A549 (cell line): ENCODE results near the gene SYT8. TPM values are rescaled to one million over a fixed set of nuclear protein-coding genes. Genes with fewer than 3 reads are reported as not detected.
A peak's percentile ranks its signal among the peaks of the same experiment; 100 is the strongest.

ENCODE experiments used
- ATAC-seq, 2 experiments: fragments of 200-7000 bp in 1 of 2; fragments of >200 bp in 1 of 2; cut with Nextera tagmentation in 1 of 2; cut with Tn5 transposase in 1 of 2; 3 replicates each; pipeline versions ENCODE4 v1.8.0 to v1.9.1; 2018 to 2020; ENCODE audit warnings: mild to moderate bottlenecking in 1 of 2, moderate library complexity in 1 of 2
- CTCF ChIA-PET: fragments of 300-600 bp; sonication (Branson Sonifier 250); formaldehyde crosslinking; extraction: SDS; loops from one replicate; lab custom pipeline; 2021; ENCODE audit warnings: antibody characterized with exemption, inconsistent platforms; lab: Yijun Ruan, JAX
- POLR2A ChIA-PET: fragments of 350-600 bp; formaldehyde crosslinking; extraction: SDS; loops from one replicate; lab custom pipeline; 2021; ENCODE audit warnings: antibody characterized with exemption, inconsistent platforms; lab: Yijun Ruan, JAX
- DNase-seq, 2 experiments: peaks; one replicate each; pipeline versions ENCODE4 v3.0.0 to v3.0.0-alpha.2; 2011 to 2016; ENCODE audit warnings: low read depth in 1 of 2, low spot score in 1 of 2
- FAIRE-seq: peaks from 2 replicates; lab custom pipeline; 2011; peaks lifted over from hg19 to GRCh38; lab: Jason Lieb, UNC
- H3K27ac ChIP-seq, 2 experiments: fragments of >200 bp; sonication (Bioruptor Twin); formaldehyde crosslinking; 3 replicates each; pipeline ENCODE4 v1.5.1; 2016 to 2017
- H3K4me1 ChIP-seq: fragments of >200 bp; sonication (Bioruptor Twin); formaldehyde crosslinking; 3 replicates; pipeline ENCODE4 v1.6.1; 2016
- H3K4me2 ChIP-seq: fragments of >200 bp; sonication (Bioruptor Twin); formaldehyde crosslinking; 3 replicates; pipeline ENCODE4 v1.6.1; 2016
- H3K4me3 ChIP-seq: fragments of >200 bp; sonication (Bioruptor Twin); formaldehyde crosslinking; 3 replicates; pipeline ENCODE4 v1.5.1; 2016
- H3K9me3 ChIP-seq: fragments of >200 bp; sonication (Bioruptor Twin); formaldehyde crosslinking; 3 replicates; pipeline ENCODE4 v1.6.1; 2016
- CEBPB ChIP-seq, 2 experiments: fragments of >200 bp in 1 of 2; sonication (Bioruptor Twin) in 1 of 2; formaldehyde crosslinking in 1 of 2; IDR thresholded peaks; 2 replicates each; pipeline ENCODE4 v1.6.1; 2012 to 2016
- CHD2 ChIP-seq: fragments of 150-350 bp; IDR thresholded peaks from 2 replicates; pipeline ENCODE4 v1.6.1; 2014; ENCODE audit warnings: low read length; ENCODE audit not compliant: partially characterized antibody
- CHD4 ChIP-seq: fragments of 200-600 bp; sonication (generic); IDR thresholded peaks from 2 replicates; pipeline ENCODE4 v1.6.1; 2016; ENCODE audit warnings: antibody characterized with exemption, mild to moderate bottlenecking, borderline replicate concordance
- EHF ChIP-seq: fragments of 250-450 bp; sonication (Bioruptor Pico); IDR thresholded peaks from 2 replicates; pipeline ENCODE4 v1.5.0; 2020; ENCODE audit warnings: mild to moderate bottlenecking
- EHMT2 ChIP-seq: fragments of 200-600 bp; sonication (generic); IDR thresholded peaks from 2 replicates; pipeline ENCODE4 v1.6.1; 2016; ENCODE audit warnings: antibody characterized with exemption, low read depth, mild to moderate bottlenecking, moderate library complexity
- EP300 ChIP-seq, 2 experiments: fragments of >200 bp; sonication (Bioruptor Twin); formaldehyde crosslinking; IDR thresholded peaks; 2 replicates in 1 of 2; 3 replicates in 1 of 2; pipeline ENCODE4 v1.6.1; 2016 to 2017
- HOXA7 ChIP-seq: fragments of 250-450 bp; sonication (Bioruptor Pico); IDR thresholded peaks from 2 replicates; pipeline ENCODE4 v1.5.0; 2020; ENCODE audit warnings: mild to moderate bottlenecking, moderate library complexity
- JUN ChIP-seq, 2 experiments: fragments of >200 bp; sonication (Bioruptor Twin); formaldehyde crosslinking; IDR thresholded peaks; 2 replicates in 1 of 2; 3 replicates in 1 of 2; pipeline ENCODE4 v1.6.1; 2016 to 2017
- NPAS2 ChIP-seq: fragments of 250-450 bp; sonication (Bioruptor Pico); IDR thresholded peaks from 2 replicates; pipeline ENCODE4 v1.8.0; 2022; ENCODE audit warnings: mild to moderate bottlenecking, moderate library complexity, borderline replicate concordance
- PHF8 ChIP-seq: fragments of 200-600 bp; sonication (generic); IDR thresholded peaks from 2 replicates; pipeline ENCODE4 v1.6.1; 2016; ENCODE audit warnings: low read depth, mild to moderate bottlenecking, antibody characterized with exemption, moderate library complexity, borderline replicate concordance
- RAD21 ChIP-seq, 2 experiments: fragments of >200 bp in 1 of 2; sonication (Bioruptor Twin) in 1 of 2; formaldehyde crosslinking in 1 of 2; IDR thresholded peaks in 1 of 2; conservative IDR thresholded peaks in 1 of 2; 2 replicates in 1 of 2; 3 replicates in 1 of 2; pipeline ENCODE4 v1.6.1; 2012 to 2018; ENCODE audit warnings: inconsistent platforms in 1 of 2
- RARB ChIP-seq: fragments of 250-450 bp; sonication (Bioruptor Pico); IDR thresholded peaks from 2 replicates; pipeline ENCODE4 v1.8.0; 2021; ENCODE audit warnings: mild to moderate bottlenecking, moderate library complexity
- RCOR1 ChIP-seq: fragments of 150-350 bp; IDR thresholded peaks from 2 replicates; pipeline ENCODE4 v1.6.1; 2014; ENCODE audit warnings: antibody characterized with exemption, low read length, low read depth
- SMC3 ChIP-seq: fragments of >200 bp; sonication (Bioruptor Twin); formaldehyde crosslinking; IDR thresholded peaks from 3 replicates; pipeline ENCODE4 v1.6.1; 2018; ENCODE audit warnings: inconsistent platforms
- SREBF2 ChIP-seq: fragments of 450-650 bp; IDR thresholded peaks from 2 replicates; pipeline ENCODE4 v1.6.1; 2014; ENCODE audit warnings: mild to moderate bottlenecking, moderate library complexity
- ZFP36 ChIP-seq: fragments of 450-650 bp; IDR thresholded peaks from 2 replicates; pipeline ENCODE4 v1.6.1; 2014; ENCODE audit warnings: borderline replicate concordance; ENCODE audit not compliant: partially characterized antibody
- ZNF302 ChIP-seq: fragments of 250-450 bp; sonication (Bioruptor Pico); IDR thresholded peaks from 2 replicates; pipeline ENCODE4 v1.9.0; 2021; ENCODE audit warnings: inconsistent platforms, mild to moderate bottlenecking, moderate library complexity
- WGBS: methylation state at CpG from one replicate; pipeline ENCODE4 v1.1.6; 2017; ENCODE audit errors: missing lambda C conversion rate; 5-methylcytosine and 5-hydroxymethylcytosine counted together
- polyA plus RNA-seq, 4 experiments: library from polyadenylated mRNA; depleted of rRNA in 3 of 4; stranded (reverse); fragments of >200 nt; fragmentation: RNase III in 1 of 4; extraction: RNeasy Plus Mini Kit Qiagen cat#74134 plus additional on column Dnase treatment in 1 of 4; gene quantifications; 2 replicates in 3 of 4; 3 replicates in 1 of 4; pipeline ENCODE4 v1.2.3, GENCODE V29; 2011 to 2017
- TF ChIP-seq, protein P1 (sequence below): IDR thresholded peaks from 2 replicates; pipeline ENCODE4 v1.6.1; 2012; ENCODE audit warnings: low read depth, borderline replicate concordance
- TF ChIP-seq, protein P2 (sequence below): fragments of >200 bp; sonication (Bioruptor Twin); formaldehyde crosslinking; IDR thresholded peaks from 3 replicates; pipeline ENCODE4 v1.5.1; 2016
- TF ChIP-seq, protein P3 (sequence below): fragments of 250-450 bp; sonication (Bioruptor Pico); IDR thresholded peaks from 2 replicates; pipeline ENCODE4 v1.5.0; 2021; ENCODE audit warnings: mild to moderate bottlenecking, moderate library complexity, borderline replicate concordance
- TF ChIP-seq, protein P4 (sequence below): IDR thresholded peaks from 2 replicates; pipeline ENCODE4 v1.6.1; 2012

The SYT8 gene
- polyA plus RNA-seq, 2 of the 4 experiments (the other 2 are of a cell fraction), result 0.25 TPM; not detected in 1

DNA sequence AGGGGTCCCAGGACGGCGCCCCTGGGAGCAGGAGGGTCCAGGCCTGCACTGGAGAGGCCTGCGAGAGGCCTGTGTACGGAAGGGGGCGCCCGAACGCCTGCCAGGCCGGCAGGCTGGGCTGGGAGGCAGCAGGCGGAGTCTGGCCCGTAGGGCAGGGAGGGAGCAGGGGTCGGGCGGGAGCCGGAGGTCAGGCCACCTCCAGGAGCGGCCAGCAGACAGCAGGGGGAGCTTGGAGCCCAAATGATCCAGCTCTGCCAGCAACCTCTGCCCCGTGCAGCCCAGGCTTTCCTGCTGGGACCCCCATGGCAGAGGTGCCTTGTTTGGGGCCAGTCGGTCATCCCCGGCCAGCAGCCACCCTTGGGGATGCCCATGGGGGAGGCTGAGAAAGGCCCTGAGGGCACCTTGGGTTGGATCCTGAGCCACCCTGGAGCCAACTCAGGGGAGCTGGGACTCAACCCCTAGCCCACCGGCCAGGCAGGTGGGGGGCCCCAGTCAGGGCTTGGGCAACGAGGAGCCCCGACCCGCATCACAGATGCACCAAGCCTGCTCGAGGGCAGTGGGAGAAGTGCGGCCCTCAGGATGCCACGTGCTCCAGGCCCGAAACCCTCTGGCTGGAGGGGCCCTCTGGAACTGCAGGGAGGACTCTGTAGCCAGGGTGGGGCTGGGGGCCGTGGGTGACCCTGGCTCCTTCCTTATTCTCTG is 9.6 kb upstream of the SYT8 start:
- H3K4me1 ChIP-seq, result peaks cover 46% of the 10 kb centered on the region
- DNase-seq, result peak; percentile 70 to 85
- no peak overlapping the region for H3K4me3 ChIP-seq

DNA sequence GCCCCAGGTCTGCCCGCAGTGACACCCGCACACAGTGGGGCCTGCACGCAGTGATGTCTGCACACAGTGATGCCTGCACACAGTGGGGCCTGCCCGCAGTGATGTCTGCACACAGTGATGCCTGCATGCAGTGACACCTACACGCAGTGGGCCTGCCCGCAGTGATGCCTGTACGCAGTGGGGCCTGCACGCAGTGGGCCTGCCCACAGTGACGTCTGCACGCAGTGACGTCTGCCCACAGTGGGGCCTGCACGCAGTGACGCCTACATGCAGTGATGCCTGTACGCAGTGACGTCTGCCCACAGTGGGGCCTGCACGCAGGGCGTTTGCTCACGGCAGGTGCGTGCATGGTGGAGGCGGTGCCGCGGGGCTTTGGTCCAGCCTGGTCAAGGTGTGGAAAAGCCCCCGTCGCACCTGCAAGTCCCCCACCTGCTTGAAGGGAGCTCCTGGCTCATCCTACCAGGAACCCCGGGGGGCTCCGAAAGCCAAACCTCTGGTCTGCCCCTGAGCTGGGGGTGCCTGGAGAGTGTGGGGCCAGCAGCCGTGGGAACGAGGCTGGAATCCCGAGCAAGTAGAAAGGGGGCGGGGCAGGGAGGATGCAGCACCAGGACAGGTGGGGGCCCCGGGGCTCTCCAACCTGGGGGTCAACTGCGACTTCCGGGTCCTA is 8.9 kb upstream of the SYT8 start:
- DNase-seq, result no peak
- Histone ChIP-seq H3K4me1 (peaks cover 54% of the 10 kb centered on the region), H3K4me2 (no peak overlapping the region; the same call in 2 of the 3 replicates), H3K4me3 (no peak overlapping the region), H3K9me3 (no peaks in the 10 kb centered on the region), H3K27ac (peak overlapping the region; percentile 73 to 87; a peak in 4 of 6 replicates)
- FAIRE-seq, result no peak
- TF ChIP-seq, protein P1, sequence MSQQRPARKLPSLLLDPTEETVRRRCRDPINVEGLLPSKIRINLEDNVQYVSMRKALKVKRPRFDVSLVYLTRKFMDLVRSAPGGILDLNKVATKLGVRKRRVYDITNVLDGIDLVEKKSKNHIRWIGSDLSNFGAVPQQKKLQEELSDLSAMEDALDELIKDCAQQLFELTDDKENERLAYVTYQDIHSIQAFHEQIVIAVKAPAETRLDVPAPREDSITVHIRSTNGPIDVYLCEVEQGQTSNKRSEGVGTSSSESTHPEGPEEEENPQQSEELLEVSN, result no peak
- no peak for TF ChIP-seq RCOR1
- CTCF ChIA-PET, result interaction anchor here (0.6 to 13.7 kb wide), 23 partner anchors 8 to 330 kb away, joined by 3 to 605 read pairs (median 4); partner anchors contain the start of genes CTSD and SYT8
- no peak for ATAC-seq
- POLR2A ChIA-PET, result interaction anchor here (1.1 kb wide), 1 partner anchor 132 kb away, joined by 3 read pairs; no protein-coding TSS in a partner anchor
- 86% methylated on average over 17 of the region's 33 CpGs for WGBS

More for the DNA sequence above, 9.6 kb upstream of the SYT8 start:
- WGBS, result 42% methylated on average over 9 of the region's 26 CpGs
- peak; percentile 61 to 92 for ATAC-seq
- Histone ChIP-seq H3K9me3 (no peaks in the 10 kb centered on the region), H3K27ac (peak overlapping the region; percentile 73 to 87; a peak in 5 of 6 replicates), H3K4me2 (peak overlapping the region; percentile 47; the same call in 2 of the 3 replicates)
- POLR2A ChIA-PET, result interaction anchor here (1.1 kb wide), 1 partner anchor 131 kb away, joined by 3 read pairs; no protein-coding TSS in a partner anchor
- CTCF ChIA-PET, result interaction anchor here (0.5 to 13.7 kb wide), 30 partner anchors 8 to 329 kb away, joined by 3 to 605 read pairs (median 4); partner anchors contain the start of genes CTSD, KRTAP5-6 and SYT8
- FAIRE-seq, result no peak
- TF ChIP-seq EP300 (IDR thresholded peaks at IDR 0.05) (no peak), SMC3 (peak; percentile 58), RAD21 (conservative IDR thresholded peaks at IDR 0.05 in 1 of 2, IDR thresholded peaks at IDR 0.05 in 1 of 2) (peak; percentile 47 to 57; a peak in 4 of 5 replicates)
- TF ChIP-seq, protein P2, sequence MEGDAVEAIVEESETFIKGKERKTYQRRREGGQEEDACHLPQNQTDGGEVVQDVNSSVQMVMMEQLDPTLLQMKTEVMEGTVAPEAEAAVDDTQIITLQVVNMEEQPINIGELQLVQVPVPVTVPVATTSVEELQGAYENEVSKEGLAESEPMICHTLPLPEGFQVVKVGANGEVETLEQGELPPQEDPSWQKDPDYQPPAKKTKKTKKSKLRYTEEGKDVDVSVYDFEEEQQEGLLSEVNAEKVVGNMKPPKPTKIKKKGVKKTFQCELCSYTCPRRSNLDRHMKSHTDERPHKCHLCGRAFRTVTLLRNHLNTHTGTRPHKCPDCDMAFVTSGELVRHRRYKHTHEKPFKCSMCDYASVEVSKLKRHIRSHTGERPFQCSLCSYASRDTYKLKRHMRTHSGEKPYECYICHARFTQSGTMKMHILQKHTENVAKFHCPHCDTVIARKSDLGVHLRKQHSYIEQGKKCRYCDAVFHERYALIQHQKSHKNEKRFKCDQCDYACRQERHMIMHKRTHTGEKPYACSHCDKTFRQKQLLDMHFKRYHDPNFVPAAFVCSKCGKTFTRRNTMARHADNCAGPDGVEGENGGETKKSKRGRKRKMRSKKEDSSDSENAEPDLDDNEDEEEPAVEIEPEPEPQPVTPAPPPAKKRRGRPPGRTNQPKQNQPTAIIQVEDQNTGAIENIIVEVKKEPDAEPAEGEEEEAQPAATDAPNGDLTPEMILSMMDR, result peak; percentile 72

DNA sequence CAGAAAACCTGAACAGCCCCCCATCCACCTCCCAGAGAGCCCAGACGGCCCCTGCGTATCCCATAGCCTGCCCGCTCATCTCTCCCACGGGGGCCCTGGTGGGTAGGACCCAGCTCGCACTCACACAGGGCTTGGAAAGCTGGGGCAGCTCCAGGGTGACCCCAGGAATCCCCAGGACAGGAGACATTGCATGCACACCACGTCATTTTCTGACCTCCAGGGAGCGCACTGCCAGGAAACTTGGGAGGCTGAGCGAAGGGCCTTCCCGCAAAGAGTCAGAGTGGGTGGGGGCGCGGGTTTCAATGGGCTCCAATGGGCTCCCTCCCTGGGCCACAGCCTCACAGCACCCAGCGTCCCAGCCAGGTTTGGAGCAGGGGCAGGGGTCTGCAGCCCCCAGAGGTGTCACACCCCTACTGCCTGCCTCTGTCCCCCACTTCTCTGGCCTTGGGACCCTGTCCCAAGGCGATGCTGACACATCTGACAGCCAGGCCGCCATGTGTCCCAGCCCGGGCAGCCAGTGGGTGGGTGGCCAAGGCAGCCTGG is 8.2 kb upstream of the SYT8 start:
- Histone ChIP-seq H3K27ac (peak overlapping the region; percentile 73 to 87), H3K4me3 (no peak overlapping the region), H3K4me1 (peaks cover 58% of the 10 kb centered on the region), H3K4me2 (peak overlapping the region; percentile 58), H3K9me3 (no peaks in the 10 kb centered on the region)
- WGBS, result 58% methylated on average over 7 of the region's 15 CpGs
- no peak for FAIRE-seq
- ChIA-PET POLR2A (no interaction called here), CTCF (interaction anchor here (0.6 to 13.7 kb wide), 18 partner anchors 12 to 329 kb away, joined by 3 to 605 read pairs (median 4); no protein-coding TSS in a partner anchor)
- peak in 1 of 2 experiments; percentile 53; a peak in 3 of 6 replicates for ATAC-seq
- peak; percentile 44 to 72 for DNase-seq
- TF ChIP-seq NPAS2, result no peak
- TF ChIP-seq, protein P3, sequence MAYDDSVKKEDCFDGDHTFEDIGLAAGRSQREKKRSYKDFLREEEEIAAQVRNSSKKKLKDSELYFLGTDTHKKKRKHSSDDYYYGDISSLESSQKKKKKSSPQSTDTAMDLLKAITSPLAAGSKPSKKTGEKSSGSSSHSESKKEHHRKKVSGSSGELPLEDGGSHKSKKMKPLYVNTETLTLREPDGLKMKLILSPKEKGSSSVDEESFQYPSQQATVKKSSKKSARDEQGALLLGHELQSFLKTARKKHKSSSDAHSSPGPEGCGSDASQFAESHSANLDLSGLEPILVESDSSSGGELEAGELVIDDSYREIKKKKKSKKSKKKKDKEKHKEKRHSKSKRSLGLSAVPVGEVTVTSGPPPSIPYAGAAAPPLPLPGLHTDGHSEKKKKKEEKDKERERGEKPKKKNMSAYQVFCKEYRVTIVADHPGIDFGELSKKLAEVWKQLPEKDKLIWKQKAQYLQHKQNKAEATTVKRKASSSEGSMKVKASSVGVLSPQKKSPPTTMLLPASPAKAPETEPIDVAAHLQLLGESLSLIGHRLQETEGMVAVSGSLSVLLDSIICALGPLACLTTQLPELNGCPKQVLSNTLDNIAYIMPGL (CRISPR knock-in tag), result no peak
- no peak for TF ChIP-seq ZFP36
- no peak for TF ChIP-seq EP300 (IDR thresholded peaks at IDR 0.05)
- no peak for TF ChIP-seq SREBF2
- no peak for TF ChIP-seq RARB (CRISPR knock-in tag)
- TF ChIP-seq EHMT2, result no peak
- no peak for TF ChIP-seq CEBPB (IDR thresholded peaks at IDR 0.05)
- TF ChIP-seq, protein P4, sequence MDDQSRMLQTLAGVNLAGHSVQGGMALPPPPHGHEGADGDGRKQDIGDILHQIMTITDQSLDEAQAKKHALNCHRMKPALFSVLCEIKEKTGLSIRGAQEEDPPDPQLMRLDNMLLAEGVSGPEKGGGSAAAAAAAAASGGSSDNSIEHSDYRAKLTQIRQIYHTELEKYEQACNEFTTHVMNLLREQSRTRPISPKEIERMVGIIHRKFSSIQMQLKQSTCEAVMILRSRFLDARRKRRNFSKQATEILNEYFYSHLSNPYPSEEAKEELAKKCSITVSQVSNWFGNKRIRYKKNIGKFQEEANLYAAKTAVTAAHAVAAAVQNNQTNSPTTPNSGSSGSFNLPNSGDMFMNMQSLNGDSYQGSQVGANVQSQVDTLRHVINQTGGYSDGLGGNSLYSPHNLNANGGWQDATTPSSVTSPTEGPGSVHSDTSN, result no peak
- TF ChIP-seq, protein P1, result no peak
- no peak for TF ChIP-seq CHD2
- no peak for TF ChIP-seq CHD4
- no peak for TF ChIP-seq JUN (IDR thresholded peaks at IDR 0.05)
- TF ChIP-seq EHF (CRISPR knock-in tag), result no peak
- TF ChIP-seq RCOR1, result no peak
- TF ChIP-seq ZNF302, result no peak
- TF ChIP-seq PHF8, result no peak
- TF ChIP-seq SMC3, result no peak
- no peak for TF ChIP-seq HOXA7 (CRISPR knock-in tag)
